Gastrocnemius medialis (tissue), 4 donors: ENCODE results near the gene GNAZ. TPM values are rescaled to one million over a fixed set of nuclear protein-coding genes. Genes with fewer than 3 reads are reported as not detected.

ENCODE experiments used
- ATAC-seq, 2 donors: fragments of 150-250 bp; one replicate each; pipeline ENCODE4 v1.9.1; 2016
- DNase-seq, 2 donors: peaks; one replicate each; pipeline ENCODE4 v3.0.0-alpha.2; 2019
- H3K27ac ChIP-seq, 4 donors: fragments of 200-600 bp; sonication (generic); 1 replicate in 1 of 4; 2 replicates in 3 of 4; pipeline ENCODE4 v1.5.1; 2016 to 2018; ENCODE audit warnings: mild to moderate bottlenecking in 2 of 4, moderate library complexity in 1 of 4
- H3K27me3 ChIP-seq, 3 donors: fragments of 200-600 bp; sonication (generic) in 2 of 3; 1 replicate in 1 of 3; 2 replicates in 2 of 3; pipeline versions ENCODE4 v1.5.1 to v1.6.0; 2016 to 2019; ENCODE audit warnings: mild to moderate bottlenecking in 1 of 3, moderate library complexity in 1 of 3
- H3K36me3 ChIP-seq, 2 donors: fragments of 200-600 bp; sonication (generic) in 1 of 2; one replicate each; pipeline ENCODE4 v1.5.1; 2017 to 2018
- H3K4me1 ChIP-seq, 2 donors: fragments of 200-600 bp; sonication (generic) in 1 of 2; one replicate each; pipeline ENCODE4 v1.5.1; 2016 to 2017; ENCODE audit warnings: mild to moderate bottlenecking in 2 of 2
- H3K4me3 ChIP-seq, 4 donors: fragments of 200-600 bp; sonication (generic) in 3 of 4; 1 replicate in 1 of 4; 2 replicates in 3 of 4; pipeline ENCODE4 v1.5.1; 2016 to 2019; ENCODE audit warnings: mild to moderate bottlenecking in 2 of 4
- H3K9me3 ChIP-seq, 3 donors: fragments of 200-600 bp; sonication (generic) in 2 of 3; 1 replicate in 1 of 3; 2 replicates in 2 of 3; pipeline ENCODE4 v1.5.1; 2016 to 2019
- CTCF ChIP-seq, 5 experiments: fragments of 450-650 bp in 3 of 5; fragments of 200-600 bp in 2 of 5; sonication (generic) in 2 of 5; IDR thresholded peaks in 4 of 5; conservative IDR thresholded peaks in 1 of 5; 1 replicate in 4 of 5; 2 replicates in 1 of 5; pipeline ENCODE4 v1.5.1; 2016 to 2019; ENCODE audit warnings: antibody characterized with exemption in 5 of 5, mild to moderate bottlenecking in 3 of 5, moderate library complexity in 3 of 5
- POLR2A ChIP-seq, 2 donors: fragments of 450-650 bp; IDR thresholded peaks; one replicate each; pipeline ENCODE4 v1.6.1; 2017; ENCODE audit warnings: antibody characterized with exemption in 2 of 2, mild to moderate bottlenecking in 2 of 2, moderate library complexity in 2 of 2
- in situ Hi-C, 4 donors: fragments of 200-750 bp; cut with MboI; loops; one replicate each; pipeline versions ENCODE4 v1.15.0 to v1.8.0; 2017; ENCODE audit warnings: low sequenced_read_pairs in 4 of 4
- intact Hi-C: fragments of 100-400 bp; cut with DNase I; formaldehyde crosslinking; loops from one replicate; pipeline ENCODE4 v1.15.1; 2023; ENCODE audit warnings: low total_unique reads
- total RNA-seq, 4 donors: library from RNA; depleted of rRNA; stranded (reverse); fragments of >200 nt; gene quantifications; one replicate each; pipeline versions ENCODE4 v1.1.0 to v1.2.3, GENCODE V29; 2016

Gene GNAZ
- total RNA-seq, 4 donors from 2014 or later: 0.92 to 3.1 (median 2.6) TPM

- intact Hi-C loops: no loop called here
- Histone ChIP-seq H3K27me3 (no peaks in the 10 kb centered on the region), H3K4me3 (no peak overlapping the region), H3K36me3 (no peaks in the 10 kb centered on the region), H3K4me1 (peaks cover 15 to 18% of the 10 kb centered on the region in 2 donors), H3K9me3 (no peaks in the 10 kb centered on the region), H3K27ac (no peak overlapping the region)
- in situ Hi-C loops: no loop called here
- no peak for ATAC-seq
- TF ChIP-seq CTCF (IDR thresholded peaks at IDR 0.05 in 4 of 5, conservative IDR thresholded peaks at IDR 0.05 in 1 of 5) (no peak), POLR2A (IDR thresholded peaks at IDR 0.05) (no peak)
- DNase-seq: no peak
Observed at GRCh38 chr22:23100124-23100801, 29.9 kb downstream of the GNAZ start.

- H3K27ac ChIP-seq: no peak overlapping the region
- H3K9me3 ChIP-seq: no peaks in the 10 kb centered on the region
- H3K4me3 ChIP-seq: no peak overlapping the region
- no peaks in the 10 kb centered on the region for H3K36me3 ChIP-seq
- H3K4me1 ChIP-seq: peaks cover 15 to 18% of the 10 kb centered on the region in 2 donors
- DNase-seq: no peak
- no peaks in the 10 kb centered on the region for H3K27me3 ChIP-seq
- in situ Hi-C loops: no loop called here
- ATAC-seq: no peak
- intact Hi-C loops: no loop called here
- TF ChIP-seq POLR2A (IDR thresholded peaks at IDR 0.05) (no peak), CTCF (IDR thresholded peaks at IDR 0.05 in 4 of 5, conservative IDR thresholded peaks at IDR 0.05 in 1 of 5) (no peak)
Observed at GRCh38 chr22:23101524-23101923, 31.2 kb downstream of the GNAZ start.

GRCh38 chr22:23102002-23102655, 31.8 kb downstream of the GNAZ start:
- Histone ChIP-seq H3K27ac (no peak overlapping the region), H3K4me3 (no peak overlapping the region), H3K36me3 (no peaks in the 10 kb centered on the region), H3K4me1 (peaks cover 15 to 18% of the 10 kb centered on the region in 2 donors), H3K9me3 (no peaks in the 10 kb centered on the region), H3K27me3 (no peaks in the 10 kb centered on the region)
- in situ Hi-C loops: no loop called here
- no peak for TF ChIP-seq CTCF (IDR thresholded peaks at IDR 0.05 in 4 of 5, conservative IDR thresholded peaks at IDR 0.05 in 1 of 5)
- TF ChIP-seq POLR2A (IDR thresholded peaks at IDR 0.05): no peak
- intact Hi-C loops: no loop called here
- no peak for ATAC-seq
- no peak for DNase-seq

- Histone ChIP-seq H3K4me3 (no peak overlapping the region), H3K27me3 (no peaks in the 10 kb centered on the region), H3K9me3 (no peaks in the 10 kb centered on the region), H3K4me1 (peaks cover 15 to 18% of the 10 kb centered on the region in 2 donors), H3K27ac (no peak overlapping the region), H3K36me3 (no peaks in the 10 kb centered on the region)
- intact Hi-C loops: no loop called here
- in situ Hi-C loops: no loop called here
- DNase-seq: no peak
- TF ChIP-seq CTCF (IDR thresholded peaks at IDR 0.05 in 4 of 5, conservative IDR thresholded peaks at IDR 0.05 in 1 of 5): no peak
- TF ChIP-seq POLR2A (IDR thresholded peaks at IDR 0.05): no peak
- ATAC-seq: no peak
Observed at GRCh38 chr22:23102776-23103175, 32.5 kb downstream of the GNAZ start.
